H1 (cell line): ENCODE results near the gene MED12L. TPM values are rescaled to one million over a fixed set of nuclear protein-coding genes. Genes with fewer than 3 reads are reported as not detected.

Experiments used
- BCL11A ChIP-seq, 2 experiments: IDR thresholded peaks; one replicate each; pipeline ENCODE4 v1.6.1; 2011; ENCODE audit warnings: low read depth in 2 of 2, low read length in 2 of 2, mild to moderate bottlenecking in 2 of 2
- EGR1 ChIP-seq: IDR thresholded peaks from 2 replicates; pipeline ENCODE4 v1.6.1; 2011; ENCODE audit warnings: low read depth, low read length, borderline replicate concordance
- FOSL1 ChIP-seq: IDR thresholded peaks from 2 replicates; pipeline ENCODE4 v1.6.1; 2011; ENCODE audit warnings: mild to moderate bottlenecking, low read depth, low read length, moderate library complexity; ENCODE audit not compliant: insufficient read depth
- HDAC2 ChIP-seq, 2 experiments: fragments of 300-600 bp in 1 of 2; sonication (generic) in 1 of 2; IDR thresholded peaks; 2 replicates each; pipeline ENCODE4 v1.6.1; 2011 to 2012; ENCODE audit warnings: low read depth in 2 of 2, low read length in 2 of 2, mild to moderate bottlenecking in 2 of 2, moderate library complexity in 2 of 2, borderline replicate concordance in 1 of 2, inconsistent platforms in 1 of 2
- KDM1A ChIP-seq: fragments of 200-600, 300-600 bp; sonication (generic); IDR thresholded peaks from 2 replicates; pipeline ENCODE4 v1.7.1; 2016; ENCODE audit warnings: mild to moderate bottlenecking, low read length, borderline replicate concordance
- PHF8 ChIP-seq: fragments of 200-600 bp; sonication (generic); conservative IDR thresholded peaks from 2 replicates; pipeline ENCODE4 v1.7.1; 2012; ENCODE audit warnings: low read depth, mild to moderate bottlenecking, inconsistent platforms, low read length, moderate library complexity
- POLR2AphosphoS5 ChIP-seq: IDR thresholded peaks from 2 replicates; pipeline ENCODE4 v1.6.1; 2011; ENCODE audit warnings: low read depth, low read length
- TEAD4 ChIP-seq: IDR thresholded peaks from 2 replicates; pipeline ENCODE4 v1.6.1; 2012; ENCODE audit warnings: low read depth, low read length, inconsistent platforms, mixed read lengths
- polyA plus RNA-seq, 7 experiments: library from polyadenylated mRNA; depleted of rRNA in 3 of 7; stranded (reverse) in 5 of 7; unstranded in 2 of 7; fragments of >200 nt in 5 of 7; fragments of 200-250 nt in 2 of 7; gene quantifications; 1 replicate in 5 of 7; 2 replicates in 1 of 7; 4 replicates in 1 of 7; pipeline versions ENCODE4 v1.2.1 to v1.2.3, GENCODE V29; 2011 to 2013; ENCODE audit warnings: missing spikeins in 2 of 7, mixed read lengths in 2 of 7
- total RNA-seq: library from RNA; stranded (reverse); fragmentation: NEBNext Ultra II Directional; extraction: Animal tissue kit (Norgen Biotek cat#: 25700); gene quantifications from 2 replicates; pipeline ENCODE4 v1.2.1, GENCODE V29; 2021
- TF ChIP-seq, protein P1 (sequence below): fragments of 300-600 bp; sonication (generic); IDR thresholded peaks from 2 replicates; pipeline ENCODE4 v1.7.1; 2012; ENCODE audit warnings: low read length, moderate library complexity, mild to moderate bottlenecking, inconsistent platforms; ENCODE audit not compliant: insufficient replicate concordance
- TF ChIP-seq, protein P2 (sequence below): IDR thresholded peaks from 2 replicates; pipeline ENCODE4 v1.6.1; 2011; ENCODE audit warnings: low read depth, mild to moderate bottlenecking, low read length; ENCODE audit not compliant: insufficient read depth

The MED12L gene
- total and polyA plus RNA-seq, 2 of the 8 experiments (the other 6 are each of a cell fraction or from before 2014, with no cell fraction given): 3.6 to 26.2 TPM

DNA sequence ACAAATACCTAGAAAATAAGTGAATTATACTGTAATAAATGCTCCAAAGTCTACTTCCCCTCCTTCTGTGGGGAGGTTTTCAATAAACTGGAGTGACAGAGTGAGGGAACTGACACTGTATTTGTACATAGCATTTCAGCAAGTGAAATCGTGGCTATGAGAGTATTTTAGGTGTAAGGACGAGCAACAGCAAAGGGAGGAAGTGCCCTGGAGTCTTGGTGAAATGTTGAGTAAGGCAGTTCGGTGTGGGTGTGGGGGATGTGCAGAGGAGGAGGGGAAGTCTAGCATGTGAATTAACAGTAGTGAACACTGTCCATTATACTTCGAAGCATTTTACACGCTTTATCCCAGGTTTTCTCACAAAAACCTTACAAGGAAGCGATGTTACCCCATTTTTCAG is 262.0 kb downstream of the MED12L start (continued):
- TF ChIP-seq, protein P1, sequence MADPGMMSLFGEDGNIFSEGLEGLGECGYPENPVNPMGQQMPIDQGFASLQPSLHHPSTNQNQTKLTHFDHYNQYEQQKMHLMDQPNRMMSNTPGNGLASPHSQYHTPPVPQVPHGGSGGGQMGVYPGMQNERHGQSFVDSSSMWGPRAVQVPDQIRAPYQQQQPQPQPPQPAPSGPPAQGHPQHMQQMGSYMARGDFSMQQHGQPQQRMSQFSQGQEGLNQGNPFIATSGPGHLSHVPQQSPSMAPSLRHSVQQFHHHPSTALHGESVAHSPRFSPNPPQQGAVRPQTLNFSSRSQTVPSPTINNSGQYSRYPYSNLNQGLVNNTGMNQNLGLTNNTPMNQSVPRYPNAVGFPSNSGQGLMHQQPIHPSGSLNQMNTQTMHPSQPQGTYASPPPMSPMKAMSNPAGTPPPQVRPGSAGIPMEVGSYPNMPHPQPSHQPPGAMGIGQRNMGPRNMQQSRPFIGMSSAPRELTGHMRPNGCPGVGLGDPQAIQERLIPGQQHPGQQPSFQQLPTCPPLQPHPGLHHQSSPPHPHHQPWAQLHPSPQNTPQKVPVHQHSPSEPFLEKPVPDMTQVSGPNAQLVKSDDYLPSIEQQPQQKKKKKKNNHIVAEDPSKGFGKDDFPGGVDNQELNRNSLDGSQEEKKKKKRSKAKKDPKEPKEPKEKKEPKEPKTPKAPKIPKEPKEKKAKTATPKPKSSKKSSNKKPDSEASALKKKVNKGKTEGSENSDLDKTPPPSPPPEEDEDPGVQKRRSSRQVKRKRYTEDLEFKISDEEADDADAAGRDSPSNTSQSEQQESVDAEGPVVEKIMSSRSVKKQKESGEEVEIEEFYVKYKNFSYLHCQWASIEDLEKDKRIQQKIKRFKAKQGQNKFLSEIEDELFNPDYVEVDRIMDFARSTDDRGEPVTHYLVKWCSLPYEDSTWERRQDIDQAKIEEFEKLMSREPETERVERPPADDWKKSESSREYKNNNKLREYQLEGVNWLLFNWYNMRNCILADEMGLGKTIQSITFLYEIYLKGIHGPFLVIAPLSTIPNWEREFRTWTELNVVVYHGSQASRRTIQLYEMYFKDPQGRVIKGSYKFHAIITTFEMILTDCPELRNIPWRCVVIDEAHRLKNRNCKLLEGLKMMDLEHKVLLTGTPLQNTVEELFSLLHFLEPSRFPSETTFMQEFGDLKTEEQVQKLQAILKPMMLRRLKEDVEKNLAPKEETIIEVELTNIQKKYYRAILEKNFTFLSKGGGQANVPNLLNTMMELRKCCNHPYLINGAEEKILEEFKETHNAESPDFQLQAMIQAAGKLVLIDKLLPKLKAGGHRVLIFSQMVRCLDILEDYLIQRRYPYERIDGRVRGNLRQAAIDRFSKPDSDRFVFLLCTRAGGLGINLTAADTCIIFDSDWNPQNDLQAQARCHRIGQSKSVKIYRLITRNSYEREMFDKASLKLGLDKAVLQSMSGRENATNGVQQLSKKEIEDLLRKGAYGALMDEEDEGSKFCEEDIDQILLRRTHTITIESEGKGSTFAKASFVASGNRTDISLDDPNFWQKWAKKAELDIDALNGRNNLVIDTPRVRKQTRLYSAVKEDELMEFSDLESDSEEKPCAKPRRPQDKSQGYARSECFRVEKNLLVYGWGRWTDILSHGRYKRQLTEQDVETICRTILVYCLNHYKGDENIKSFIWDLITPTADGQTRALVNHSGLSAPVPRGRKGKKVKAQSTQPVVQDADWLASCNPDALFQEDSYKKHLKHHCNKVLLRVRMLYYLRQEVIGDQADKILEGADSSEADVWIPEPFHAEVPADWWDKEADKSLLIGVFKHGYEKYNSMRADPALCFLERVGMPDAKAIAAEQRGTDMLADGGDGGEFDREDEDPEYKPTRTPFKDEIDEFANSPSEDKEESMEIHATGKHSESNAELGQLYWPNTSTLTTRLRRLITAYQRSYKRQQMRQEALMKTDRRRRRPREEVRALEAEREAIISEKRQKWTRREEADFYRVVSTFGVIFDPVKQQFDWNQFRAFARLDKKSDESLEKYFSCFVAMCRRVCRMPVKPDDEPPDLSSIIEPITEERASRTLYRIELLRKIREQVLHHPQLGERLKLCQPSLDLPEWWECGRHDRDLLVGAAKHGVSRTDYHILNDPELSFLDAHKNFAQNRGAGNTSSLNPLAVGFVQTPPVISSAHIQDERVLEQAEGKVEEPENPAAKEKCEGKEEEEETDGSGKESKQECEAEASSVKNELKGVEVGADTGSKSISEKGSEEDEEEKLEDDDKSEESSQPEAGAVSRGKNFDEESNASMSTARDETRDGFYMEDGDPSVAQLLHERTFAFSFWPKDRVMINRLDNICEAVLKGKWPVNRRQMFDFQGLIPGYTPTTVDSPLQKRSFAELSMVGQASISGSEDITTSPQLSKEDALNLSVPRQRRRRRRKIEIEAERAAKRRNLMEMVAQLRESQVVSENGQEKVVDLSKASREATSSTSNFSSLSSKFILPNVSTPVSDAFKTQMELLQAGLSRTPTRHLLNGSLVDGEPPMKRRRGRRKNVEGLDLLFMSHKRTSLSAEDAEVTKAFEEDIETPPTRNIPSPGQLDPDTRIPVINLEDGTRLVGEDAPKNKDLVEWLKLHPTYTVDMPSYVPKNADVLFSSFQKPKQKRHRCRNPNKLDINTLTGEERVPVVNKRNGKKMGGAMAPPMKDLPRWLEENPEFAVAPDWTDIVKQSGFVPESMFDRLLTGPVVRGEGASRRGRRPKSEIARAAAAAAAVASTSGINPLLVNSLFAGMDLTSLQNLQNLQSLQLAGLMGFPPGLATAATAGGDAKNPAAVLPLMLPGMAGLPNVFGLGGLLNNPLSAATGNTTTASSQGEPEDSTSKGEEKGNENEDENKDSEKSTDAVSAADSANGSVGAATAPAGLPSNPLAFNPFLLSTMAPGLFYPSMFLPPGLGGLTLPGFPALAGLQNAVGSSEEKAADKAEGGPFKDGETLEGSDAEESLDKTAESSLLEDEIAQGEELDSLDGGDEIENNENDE: no peak
- no peak for TF ChIP-seq FOSL1
- TF ChIP-seq, protein P2, sequence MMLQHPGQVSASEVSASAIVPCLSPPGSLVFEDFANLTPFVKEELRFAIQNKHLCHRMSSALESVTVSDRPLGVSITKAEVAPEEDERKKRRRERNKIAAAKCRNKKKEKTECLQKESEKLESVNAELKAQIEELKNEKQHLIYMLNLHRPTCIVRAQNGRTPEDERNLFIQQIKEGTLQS: no peak
- no peak for TF ChIP-seq HDAC2 (IDR thresholded peaks at IDR 0.05; ENCODE audit: borderline replicate concordance in 1 of 2, low read depth in 2 of 2, low read length in 2 of 2)
- TF ChIP-seq TEAD4: no peak
- TF ChIP-seq EGR1: no peak
- no peak for TF ChIP-seq POLR2AphosphoS5
- no peak for TF ChIP-seq KDM1A
- TF ChIP-seq PHF8: no peak
- no peak for TF ChIP-seq BCL11A (IDR thresholded peaks at IDR 0.05; ENCODE audit: low read depth in 2 of 2, low read length in 2 of 2)
- TF ChIP-seq, all 59 proteins: peak for 0
